ENCODE measurements around the gene SYS1.

GRCh38 chr20:45387274-45387673 is 24.3 kb downstream of the SYS1 start:
- no peak for TF ChIP-seq EP300 (IDR thresholded peaks at IDR 0.05)
- no peak for TF ChIP-seq POLR2A (IDR thresholded peaks at IDR 0.05; ENCODE audit: low read depth)

Data from esophagus muscularis mucosa (tissue), 2 donors.